ENCODE measurements around the gene LOX. TPM values are rescaled to one million over a fixed set of nuclear protein-coding genes. Genes with fewer than 3 reads are reported as not detected.
A peak's percentile ranks its signal among the peaks of the same experiment; 100 is the strongest.
"Not testable (repeated sequence)": the region's sequence is repeated elsewhere in the genome, so short reads cannot be mapped to it uniquely, and the experiment has no call there.

Gene LOX
- total and polyA plus RNA-seq, 5 donors from 2014 or later, result 0.02 to 0.25 (median 0.02) TPM; not detected in 2

GRCh38 chr5:122107016-122107415 is 29.0 kb upstream of the LOX start:
- no peak overlapping the region for H3K27ac Mint-ChIP-seq
- H3K9me3 Mint-ChIP-seq, result no peaks in the 10 kb centered on the region
- H3K36me3 Mint-ChIP-seq, result no peaks in the 10 kb centered on the region
- peaks cover 0 to under 1% (median 0%) of the 10 kb centered on the region in 4 donors for H3K4me1 Mint-ChIP-seq
- Histone ChIP-seq H3K4me1 (ENCODE audit: control insufficient read depth, insufficient read depth, low read length, poor library complexity, severe bottlenecking) (no peaks in the 10 kb centered on the region), H3K4me3 (ENCODE audit: low read depth, low read length) (no peak overlapping the region), H3K9me3 (ENCODE audit: control insufficient read depth in 2 of 2, low read length in 2 of 2) (no peaks in the 10 kb centered on the region), H3K36me3 (ENCODE audit: control insufficient read depth, insufficient read depth, low read length) (no peaks in the 10 kb centered on the region), H3K27me3 (ENCODE audit: control insufficient read depth, insufficient read depth, low read length) (no peaks in the 10 kb centered on the region), H3K27ac (ENCODE audit: insufficient read depth, low read length, poor library complexity, severe bottlenecking) (no peak overlapping the region)
- no peak overlapping the region for H3K4me3 Mint-ChIP-seq
- peaks cover 5% of the 10 kb centered on the region for H3K27me3 Mint-ChIP-seq
- ATAC-seq (ENCODE audit: low read depth in 2 of 2) (no peak), DNase-seq (no peak)

- Mint-ChIP-seq H3K36me3 (no peaks in the 10 kb centered on the region), H3K27me3 (peaks cover 5% of the 10 kb centered on the region), H3K27ac (no peak overlapping the region), H3K4me1 (no peaks in the 10 kb centered on the region), H3K9me3 (no peaks in the 10 kb centered on the region), H3K4me3 (no peak overlapping the region)
- DNase-seq, result no peak
- Histone ChIP-seq H3K27me3 (ENCODE audit: control insufficient read depth, insufficient read depth, low read length) (no peaks in the 10 kb centered on the region), H3K9me3 (ENCODE audit: control insufficient read depth in 2 of 2, low read length in 2 of 2) (no peaks in the 10 kb centered on the region), H3K4me3 (ENCODE audit: low read depth, low read length) (no peak overlapping the region), H3K36me3 (ENCODE audit: control insufficient read depth, insufficient read depth, low read length) (no peaks in the 10 kb centered on the region), H3K27ac (ENCODE audit: insufficient read depth, low read length, poor library complexity, severe bottlenecking) (no peak overlapping the region), H3K4me1 (ENCODE audit: control insufficient read depth, insufficient read depth, low read length, poor library complexity, severe bottlenecking) (no peaks in the 10 kb centered on the region)
- no peak for ATAC-seq (ENCODE audit: low read depth in 2 of 2)
These were observed 27.9 kb upstream of the LOX start for GRCh38 chr5:122105909-122106308.

GRCh38 chr5:122102825-122103224 is 24.8 kb upstream of the LOX start:
- Mint-ChIP-seq H3K27me3 (peaks cover 5% of the 10 kb centered on the region), H3K4me1 (no peaks in the 10 kb centered on the region), H3K9me3 (no peaks in the 10 kb centered on the region), H3K4me3 (no peak overlapping the region), H3K27ac (no peak overlapping the region), H3K36me3 (no peaks in the 10 kb centered on the region)
- no peak for DNase-seq
- Histone ChIP-seq H3K36me3 (ENCODE audit: control insufficient read depth, insufficient read depth, low read length) (no peaks in the 10 kb centered on the region), H3K27me3 (ENCODE audit: control insufficient read depth, insufficient read depth, low read length) (no peaks in the 10 kb centered on the region), H3K9me3 (ENCODE audit: control insufficient read depth in 2 of 2, low read length in 2 of 2) (no peaks in the 10 kb centered on the region), H3K4me1 (ENCODE audit: control insufficient read depth, insufficient read depth, low read length, poor library complexity, severe bottlenecking) (no peaks in the 10 kb centered on the region), H3K4me3 (ENCODE audit: low read depth, low read length) (no peak overlapping the region), H3K27ac (ENCODE audit: insufficient read depth, low read length, poor library complexity, severe bottlenecking) (no peak overlapping the region)
- ATAC-seq (ENCODE audit: low read depth in 2 of 2), result no peak

- Histone ChIP-seq H3K36me3 (ENCODE audit: control insufficient read depth, insufficient read depth, low read length) (no peaks in the 10 kb centered on the region), H3K4me3 (ENCODE audit: low read depth, low read length) (no peak overlapping the region), H3K9me3 (ENCODE audit: control insufficient read depth in 2 of 2, low read length in 2 of 2) (no peaks in the 10 kb centered on the region), H3K27ac (ENCODE audit: insufficient read depth, low read length, poor library complexity, severe bottlenecking) (no peak overlapping the region), H3K27me3 (ENCODE audit: control insufficient read depth, insufficient read depth, low read length) (no peaks in the 10 kb centered on the region), H3K4me1 (ENCODE audit: control insufficient read depth, insufficient read depth, low read length, poor library complexity, severe bottlenecking) (no peaks in the 10 kb centered on the region)
- Mint-ChIP-seq H3K9me3 (no peaks in the 10 kb centered on the region), H3K27ac (no peak overlapping the region), H3K4me1 (no peaks in the 10 kb centered on the region), H3K27me3 (peaks cover 5% of the 10 kb centered on the region), H3K36me3 (no peaks in the 10 kb centered on the region), H3K4me3 (no peak overlapping the region)
- DNase-seq, result peak in 1 of 3 donors; percentile 36
- ATAC-seq (ENCODE audit: low read depth in 2 of 2), result no peak
These were observed 23.7 kb upstream of the LOX start for GRCh38 chr5:122101636-122102285.

- H3K4me3 Mint-ChIP-seq, result no peak overlapping the region
- no peak for DNase-seq
- peak overlapping the region in 1 of 3 donors; percentile 72 for H3K27ac Mint-ChIP-seq
- no peak overlapping the region for H3K27ac ChIP-seq (ENCODE audit: insufficient read depth, low read length, poor library complexity, severe bottlenecking)
- no peaks in the 10 kb centered on the region for H3K9me3 Mint-ChIP-seq
- H3K4me1 Mint-ChIP-seq, result no peaks in the 10 kb centered on the region
- H3K4me3 ChIP-seq (ENCODE audit: low read depth, low read length), result no peak overlapping the region
- no peaks in the 10 kb centered on the region for H3K4me1 ChIP-seq (ENCODE audit: control insufficient read depth, insufficient read depth, low read length, poor library complexity, severe bottlenecking)
- ATAC-seq (ENCODE audit: low read depth in 2 of 2), result no peak
- no peaks in the 10 kb centered on the region for H3K27me3 Mint-ChIP-seq
- H3K36me3 ChIP-seq (ENCODE audit: control insufficient read depth, insufficient read depth, low read length), result no peaks in the 10 kb centered on the region
- H3K36me3 Mint-ChIP-seq, result no peaks in the 10 kb centered on the region
- no peaks in the 10 kb centered on the region for H3K9me3 ChIP-seq (ENCODE audit: control insufficient read depth in 2 of 2, low read length in 2 of 2)
- H3K27me3 ChIP-seq (ENCODE audit: control insufficient read depth, insufficient read depth, low read length), result no peaks in the 10 kb centered on the region
These were observed 21.2 kb upstream of the LOX start for GRCh38 chr5:122099060-122099790.

GRCh38 chr5:122097391-122097790 is 19.3 kb upstream of the LOX start:
- no peak overlapping the region for H3K27ac ChIP-seq (ENCODE audit: insufficient read depth, low read length, poor library complexity, severe bottlenecking)

GRCh38 chr5:122095158-122095557 is 17.1 kb upstream of the LOX start:
- Histone ChIP-seq H3K4me1 (ENCODE audit: control insufficient read depth, insufficient read depth, low read length, poor library complexity, severe bottlenecking) (no peaks in the 10 kb centered on the region), H3K36me3 (ENCODE audit: control insufficient read depth, insufficient read depth, low read length) (no peaks in the 10 kb centered on the region), H3K9me3 (ENCODE audit: control insufficient read depth in 2 of 2, low read length in 2 of 2) (no peaks in the 10 kb centered on the region), H3K27me3 (ENCODE audit: control insufficient read depth, insufficient read depth, low read length) (no peaks in the 10 kb centered on the region), H3K4me3 (ENCODE audit: low read depth, low read length) (no peak overlapping the region), H3K27ac (ENCODE audit: insufficient read depth, low read length, poor library complexity, severe bottlenecking) (no peak overlapping the region)
- no peaks in the 10 kb centered on the region for H3K36me3 Mint-ChIP-seq
- no peaks in the 10 kb centered on the region for H3K4me1 Mint-ChIP-seq
- no peak overlapping the region for H3K27ac Mint-ChIP-seq
- H3K4me3 Mint-ChIP-seq, result no peak overlapping the region
- no peak for ATAC-seq (ENCODE audit: low read depth in 2 of 2)
- peaks cover 0 to 2% (median 0%) of the 10 kb centered on the region in 7 donors for H3K9me3 Mint-ChIP-seq
- H3K27me3 Mint-ChIP-seq, result no peaks in the 10 kb centered on the region
- DNase-seq, result no peak

More at GRCh38 chr5:122097391-122097790, 19.3 kb upstream of the LOX start:
- no peaks in the 10 kb centered on the region for H3K36me3 Mint-ChIP-seq
- H3K4me3 Mint-ChIP-seq, result no peak overlapping the region
- no peaks in the 10 kb centered on the region for H3K36me3 ChIP-seq (ENCODE audit: control insufficient read depth, insufficient read depth, low read length)
- DNase-seq (no peak), ATAC-seq (ENCODE audit: low read depth in 2 of 2) (no peak)
- no peaks in the 10 kb centered on the region for H3K9me3 Mint-ChIP-seq
- no peaks in the 10 kb centered on the region for H3K9me3 ChIP-seq (ENCODE audit: control insufficient read depth in 2 of 2, low read length in 2 of 2)
- H3K4me3 ChIP-seq (ENCODE audit: low read depth, low read length), result no peak overlapping the region
- H3K27me3 ChIP-seq (ENCODE audit: control insufficient read depth, insufficient read depth, low read length), result no peaks in the 10 kb centered on the region
- H3K4me1 ChIP-seq (ENCODE audit: control insufficient read depth, insufficient read depth, low read length, poor library complexity, severe bottlenecking), result no peaks in the 10 kb centered on the region
- H3K4me1 Mint-ChIP-seq, result no peaks in the 10 kb centered on the region
- H3K27ac Mint-ChIP-seq, result no peak overlapping the region
- no peaks in the 10 kb centered on the region for H3K27me3 Mint-ChIP-seq

GRCh38 chr5:122094251-122094650 is 16.2 kb upstream of the LOX start:
- H3K27ac ChIP-seq (ENCODE audit: insufficient read depth, low read length, poor library complexity, severe bottlenecking); H3K27me3 Mint-ChIP-seq; H3K27ac Mint-ChIP-seq; H3K4me3 Mint-ChIP-seq; H3K4me1 Mint-ChIP-seq; H3K27me3 ChIP-seq (ENCODE audit: control insufficient read depth, insufficient read depth, low read length); ATAC-seq (ENCODE audit: low read depth in 2 of 2); H3K4me1 ChIP-seq (ENCODE audit: control insufficient read depth, insufficient read depth, low read length, poor library complexity, severe bottlenecking); H3K36me3 Mint-ChIP-seq; H3K36me3 ChIP-seq (ENCODE audit: control insufficient read depth, insufficient read depth, low read length); H3K4me3 ChIP-seq (ENCODE audit: low read depth, low read length); H3K9me3 ChIP-seq (ENCODE audit: control insufficient read depth in 2 of 2, low read length in 2 of 2); DNase-seq; H3K9me3 Mint-ChIP-seq: not testable (repeated sequence)
